Eye (tissue), 1 donor: ENCODE results near the gene NME3.
"Not testable (repeated sequence)": the region's sequence is repeated elsewhere in the genome, so short reads cannot be mapped to it uniquely, and the experiment has no call there.

Experiments used
- DNase-seq: peaks from one replicate; pipeline ENCODE4 v3.0.0-alpha.2; 2015

The NME3 gene

GRCh38 chr16:1771188-1771863 lies at the start of gene NME3:
NME3 (minus strand) TSS chr16:1771543; CDS start chr16:1771534, 9 bp downstream.
- peak; percentile 82 for DNase-seq

- no peak for DNase-seq
These were observed 49.6 kb upstream of the NME3 start for GRCh38 chr16:1820946-1821290.

GRCh38 chr16:1820096-1820945 lies 49.0 kb upstream of the NME3 start:
- DNase-seq: no peak

GRCh38 chr16:1819611-1820010 lies 48.3 kb upstream of the NME3 start:
- DNase-seq: no peak

- DNase-seq: no peak
These were observed 47.7 kb upstream of the NME3 start for GRCh38 chr16:1818873-1819525.

- no peak for DNase-seq
These were observed 47.0 kb upstream of the NME3 start for GRCh38 chr16:1818204-1818872.

GRCh38 chr16:1817716-1818115 lies 46.4 kb upstream of the NME3 start:
- DNase-seq: no peak

GRCh38 chr16:1817276-1817589 lies 45.9 kb upstream of the NME3 start:
- DNase-seq: no peak

GRCh38 chr16:1816396-1817275 lies 45.3 kb upstream of the NME3 start:
- DNase-seq: no peak

GRCh38 chr16:1815461-1815860 lies 44.1 kb upstream of the NME3 start:
- DNase-seq: no peak

- peak; percentile 21 for DNase-seq
These were observed 41.4 kb upstream of the NME3 start for GRCh38 chr16:1812732-1813163.

- no peak for DNase-seq
These were observed 39.2 kb upstream of the NME3 start for GRCh38 chr16:1810536-1810935.

- DNase-seq: no peak
These were observed 38.8 kb upstream of the NME3 start for GRCh38 chr16:1810106-1810505.

GRCh38 chr16:1809281-1809801 lies 38.0 kb upstream of the NME3 start:
- no peak for DNase-seq

GRCh38 chr16:1808691-1809090 lies 37.3 kb upstream of the NME3 start:
- no peak for DNase-seq

GRCh38 chr16:1807626-1808025 lies 36.3 kb upstream of the NME3 start:
- no peak for DNase-seq

- no peak for DNase-seq
These were observed 29.4 kb upstream of the NME3 start for GRCh38 chr16:1800701-1801100.

GRCh38 chr16:1799263-1799662 lies 27.9 kb upstream of the NME3 start:
- DNase-seq: not testable (repeated sequence)

- no peak for DNase-seq
These were observed 23.7 kb upstream of the NME3 start for GRCh38 chr16:1794908-1795666.

GRCh38 chr16:1794221-1794871 lies 23.0 kb upstream of the NME3 start:
- no peak for DNase-seq
